Endothelial cell of umbilical vein (primary cell): ENCODE measurements around the gene C1QTNF2. TPM values are rescaled to one million over a fixed set of nuclear protein-coding genes. Genes with fewer than 3 reads are reported as not detected.

Experiments used
- BruUV-seq: library from RNA; stranded (reverse); fragments of 400-500 nt; replicated peaks from 2 replicates; lab custom pipeline; 2021; lab: Mats Ljungman, UMichigan
- CTCF ChIA-PET: fragments of 300-600, 350-600 bp; sonication (Branson Sonifier 250); formaldehyde crosslinking; loops from one replicate; lab custom pipeline; 2021; ENCODE audit warnings: antibody characterized with exemption, inconsistent platforms; lab: Charles Lee
- POLR2A ChIA-PET: fragments of 300-600, 350-600 bp; sonication (Branson Sonifier 250); formaldehyde crosslinking; loops from one replicate; lab custom pipeline; 2021; ENCODE audit warnings: antibody characterized with exemption, inconsistent platforms; lab: Charles Lee
- DNase-seq: peaks from one replicate; pipeline ENCODE4 v3.0.0-alpha.2; 2011; ENCODE audit warnings: low read depth, low spot score
- FAIRE-seq: peaks from 2 replicates; lab custom pipeline; 2011; peaks lifted over from hg19 to GRCh38; lab: Jason Lieb, UNC
- H2AFZ ChIP-seq: 2 replicates; pipeline ENCODE4 v1.6.0; 2012; ENCODE audit warnings: low read depth, low read length, control low read depth, inconsistent platforms
- H3K27ac ChIP-seq: 2 replicates; pipeline ENCODE4 v1.5.1; 2011; ENCODE audit warnings: low read depth, mild to moderate bottlenecking, control low read depth, low read length, moderate library complexity; ENCODE audit not compliant: insufficient read depth
- H3K27me3 ChIP-seq, 2 experiments: 2 replicates each; pipeline versions ENCODE4 v1.6.0 to v1.6.1; 2011; ENCODE audit warnings: low read length in 2 of 2, mixed read lengths in 1 of 2; ENCODE audit not compliant: control insufficient read depth in 2 of 2, insufficient read depth in 2 of 2
- H3K36me3 ChIP-seq, 2 experiments: 2 replicates in 1 of 2; 3 replicates in 1 of 2; pipeline ENCODE4 v1.5.1; 2011; ENCODE audit warnings: low read length in 2 of 2, mild to moderate bottlenecking in 1 of 2, moderate library complexity in 1 of 2; ENCODE audit not compliant: control insufficient read depth in 2 of 2, insufficient read depth in 2 of 2; ENCODE audit errors: extremely low read depth in 1 of 2
- H3K4me1 ChIP-seq: 3 replicates; pipeline ENCODE4 v1.5.1; 2011; ENCODE audit warnings: mild to moderate bottlenecking, low read length; ENCODE audit not compliant: control insufficient read depth, insufficient read depth; ENCODE audit errors: extremely low read depth
- H3K4me2 ChIP-seq: 2 replicates; pipeline ENCODE4 v1.6.1; 2011; ENCODE audit warnings: low read length, control low read depth, mixed read lengths; ENCODE audit not compliant: insufficient read depth
- H3K4me3 ChIP-seq, 3 experiments: fragments of 200-600 bp in 1 of 3; sonication (generic), shearing (Covaris generic) in 1 of 3; replicated peaks in 1 of 3; 2 replicates each; pipeline ENCODE4 v1.5.1; 2011 to 2016; ENCODE audit warnings: control low read depth in 3 of 3, low read length in 3 of 3, mild to moderate bottlenecking in 2 of 3, inconsistent platforms in 1 of 3, low read depth in 1 of 3, moderate library complexity in 1 of 3; ENCODE audit not compliant: insufficient read depth in 1 of 3
- H3K79me2 ChIP-seq: 2 replicates; pipeline ENCODE4 v1.6.0; 2012; ENCODE audit warnings: low read length, inconsistent platforms; ENCODE audit not compliant: control insufficient read depth, insufficient read depth
- H3K9ac ChIP-seq: replicated peaks from 2 replicates; pipeline ENCODE3; 2011; ENCODE audit warnings: low read length, control low read depth; ENCODE audit not compliant: insufficient read depth; ENCODE audit errors: extremely low read depth
- H3K9me1 ChIP-seq: replicated peaks from 3 replicates; pipeline ENCODE4 v1.6.0; 2011; ENCODE audit warnings: mild to moderate bottlenecking, low read length; ENCODE audit not compliant: control insufficient read depth, insufficient read depth; ENCODE audit errors: extremely low read depth
- H3K9me3 ChIP-seq: replicated peaks from 2 replicates; pipeline ENCODE4 v1.5.1; 2012; ENCODE audit warnings: low read length, inconsistent platforms; ENCODE audit not compliant: control insufficient read depth, insufficient read depth
- H4K20me1 ChIP-seq: replicated peaks from 2 replicates; pipeline ENCODE3; 2011; ENCODE audit warnings: mild to moderate bottlenecking, low read length; ENCODE audit not compliant: control insufficient read depth, insufficient read depth; ENCODE audit errors: extremely low read depth
- EZH2 ChIP-seq: IDR thresholded peaks from 2 replicates; pipeline ENCODE4 v1.6.1; 2012; ENCODE audit warnings: borderline replicate concordance, low read depth, mild to moderate bottlenecking, moderate library complexity, low read length, inconsistent platforms; ENCODE audit not compliant: severe bottlenecking
- FOS ChIP-seq: IDR thresholded peaks from 2 replicates; pipeline ENCODE4 v1.6.1; 2011; ENCODE audit warnings: mild to moderate bottlenecking, low read length, moderate library complexity, borderline replicate concordance; ENCODE audit not compliant: insufficient read depth
- GATA2 ChIP-seq: IDR thresholded peaks from 2 replicates; pipeline ENCODE4 v1.7.0; 2011; ENCODE audit warnings: low read depth, mild to moderate bottlenecking, moderate library complexity, mixed read lengths, low read length; ENCODE audit not compliant: insufficient read length, insufficient read depth
- JUN ChIP-seq: IDR thresholded peaks from 2 replicates; pipeline ENCODE4 v1.6.1; 2011; ENCODE audit warnings: borderline replicate concordance, low read depth; ENCODE audit not compliant: insufficient read length, insufficient read depth
- MYC ChIP-seq: IDR thresholded peaks from one replicate; pipeline ENCODE4 v1.6.1; 2011; ENCODE audit warnings: mild to moderate bottlenecking, low read depth, low read length
- POLR2AphosphoS5 ChIP-seq: IDR thresholded peaks from 2 replicates; pipeline ENCODE4 v1.6.1; 2012; ENCODE audit warnings: low read depth, mild to moderate bottlenecking, control low read depth, low read length, moderate library complexity; ENCODE audit not compliant: insufficient read depth
- dilution Hi-C: fragments of 300-500 bp; cut with MboI; formaldehyde crosslinking; loops from one replicate; pipeline ENCODE4 v1.15.0; 2019; ENCODE audit warnings: low sequenced_read_pairs; ENCODE audit not compliant: extremely low pct_ligation_motif_present
- intact Hi-C: fragments of 100-400 bp; cut with micrococcal nuclease; formaldehyde crosslinking; loops from one replicate; pipeline ENCODE4 v1.10.0; 2022
- polyA plus RNA-seq, 4 experiments: library from polyadenylated mRNA; depleted of rRNA in 3 of 4; stranded (reverse) in 3 of 4; unstranded in 1 of 4; fragments of >200 nt; gene quantifications; 2 replicates each; pipeline versions ENCODE4 v1.2.1 to v1.2.3, GENCODE V29; 2011 to 2012; ENCODE audit warnings: missing spikeins in 1 of 4
- total RNA-seq: library from RNA; stranded (reverse); gene quantifications from 2 replicates; pipeline ENCODE4 v1.2.3, GENCODE V29; 2021
- TF ChIP-seq, protein P1 (sequence below): IDR thresholded peaks from 2 replicates; pipeline ENCODE4 v1.6.1; 2011; ENCODE audit not compliant: insufficient read depth, insufficient read length
- TF ChIP-seq, protein P2 (sequence below), 2 donors: IDR thresholded peaks; 1 replicate in 1 of 2; 2 replicates in 1 of 2; pipeline ENCODE4 v1.5.1; 2011; ENCODE audit warnings: low read length in 2 of 2, mild to moderate bottlenecking in 2 of 2, moderate library complexity in 2 of 2, control low read depth in 1 of 2, inconsistent platforms in 1 of 2, low read depth in 1 of 2; ENCODE audit not compliant: insufficient read depth in 1 of 2; ENCODE audit errors: extremely low read depth in 1 of 2

Gene C1QTNF2
- total and polyA plus RNA-seq, 2 donors (not counting 3 experiments of a cell fraction or from before 2014, with no cell fraction given) = 0.52 to 0.53 TPM

DNA sequence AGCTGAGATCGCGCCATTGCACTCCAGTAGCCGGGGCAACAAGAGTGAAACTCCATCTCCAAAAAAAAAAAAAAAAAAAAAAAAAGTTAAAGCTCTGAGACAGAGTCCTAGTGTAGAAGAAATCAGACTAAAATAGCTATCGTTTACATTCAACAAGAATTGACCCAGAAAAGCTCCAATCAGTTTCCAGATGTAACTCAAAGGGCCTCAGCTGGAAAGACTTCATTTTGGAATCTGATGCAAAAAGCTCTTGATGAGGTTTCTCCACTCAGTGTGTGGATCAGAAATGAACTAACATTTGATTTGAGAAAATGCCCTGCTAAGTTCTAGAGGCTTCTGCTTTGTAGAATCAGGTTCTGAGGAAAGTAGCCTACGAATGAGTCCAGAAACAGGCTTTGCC is 7.2 kb upstream of the C1QTNF2 start:
- Histone ChIP-seq H2AFZ (no peak overlapping the region), H4K20me1 (no peaks in the 10 kb centered on the region), H3K79me2 (no peaks in the 10 kb centered on the region), H3K4me2 (no peak overlapping the region), H3K27ac (no peak overlapping the region), H3K9ac (no peak overlapping the region), H3K27me3 (peaks cover 47 to 51% of the 10 kb centered on the region in 2 experiments), H3K36me3 (no peaks in the 10 kb centered on the region), H3K4me1 (no peaks in the 10 kb centered on the region), H3K9me3 (no peaks in the 10 kb centered on the region), H3K9me1 (no peaks in the 10 kb centered on the region), H3K4me3 (no peak overlapping the region)
- CTCF ChIA-PET = interaction anchor here (1.0 to 4.8 kb wide), 2 partner anchors 14 to 356 kb away, joined by 4 to 46 read pairs; no protein-coding TSS in a partner anchor
- no peak for TF ChIP-seq MYC
- TF ChIP-seq POLR2AphosphoS5 = no peak
- TF ChIP-seq, protein P1, sequence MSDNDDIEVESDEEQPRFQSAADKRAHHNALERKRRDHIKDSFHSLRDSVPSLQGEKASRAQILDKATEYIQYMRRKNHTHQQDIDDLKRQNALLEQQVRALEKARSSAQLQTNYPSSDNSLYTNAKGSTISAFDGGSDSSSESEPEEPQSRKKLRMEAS = no peak
- TF ChIP-seq, protein P2, sequence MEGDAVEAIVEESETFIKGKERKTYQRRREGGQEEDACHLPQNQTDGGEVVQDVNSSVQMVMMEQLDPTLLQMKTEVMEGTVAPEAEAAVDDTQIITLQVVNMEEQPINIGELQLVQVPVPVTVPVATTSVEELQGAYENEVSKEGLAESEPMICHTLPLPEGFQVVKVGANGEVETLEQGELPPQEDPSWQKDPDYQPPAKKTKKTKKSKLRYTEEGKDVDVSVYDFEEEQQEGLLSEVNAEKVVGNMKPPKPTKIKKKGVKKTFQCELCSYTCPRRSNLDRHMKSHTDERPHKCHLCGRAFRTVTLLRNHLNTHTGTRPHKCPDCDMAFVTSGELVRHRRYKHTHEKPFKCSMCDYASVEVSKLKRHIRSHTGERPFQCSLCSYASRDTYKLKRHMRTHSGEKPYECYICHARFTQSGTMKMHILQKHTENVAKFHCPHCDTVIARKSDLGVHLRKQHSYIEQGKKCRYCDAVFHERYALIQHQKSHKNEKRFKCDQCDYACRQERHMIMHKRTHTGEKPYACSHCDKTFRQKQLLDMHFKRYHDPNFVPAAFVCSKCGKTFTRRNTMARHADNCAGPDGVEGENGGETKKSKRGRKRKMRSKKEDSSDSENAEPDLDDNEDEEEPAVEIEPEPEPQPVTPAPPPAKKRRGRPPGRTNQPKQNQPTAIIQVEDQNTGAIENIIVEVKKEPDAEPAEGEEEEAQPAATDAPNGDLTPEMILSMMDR (IDR thresholded peaks at IDR 0.05; ENCODE audit: extremely low read depth in 1 of 2, insufficient read depth in 1 of 2, low read depth in 1 of 2, low read length in 2 of 2) = no peak
- TF ChIP-seq EZH2 = no peak
- no peak for TF ChIP-seq FOS
- no peak for TF ChIP-seq JUN
- TF ChIP-seq GATA2 = no peak
- no TSS peak for BruUV-seq
- intact Hi-C loops = no loop called here
- POLR2A ChIA-PET = no interaction called here
- dilution Hi-C loops = no loop called here
- no peak for DNase-seq
- FAIRE-seq = no peak
